H7 (cell line): Measurements from ENCODE around the gene SPON2. TPM values are rescaled to one million over a fixed set of nuclear protein-coding genes. Genes with fewer than 3 reads are reported as not detected.
A peak's percentile ranks its signal among the peaks of the same experiment; 100 is the strongest.

Experiments used
- DNase-seq: peaks from one replicate; pipeline ENCODE4 v3.0.0; 2012
- H3K27me3 ChIP-seq: 2 replicates; pipeline ENCODE4 v1.6.0; 2011; ENCODE audit warnings: mild to moderate bottlenecking, low read length; ENCODE audit not compliant: control insufficient read depth, insufficient read depth
- H3K36me3 ChIP-seq: replicated peaks from 2 replicates; pipeline ENCODE4 v1.5.1; 2011; ENCODE audit warnings: low read length; ENCODE audit not compliant: control insufficient read depth, insufficient read depth
- H3K4me3 ChIP-seq: 2 replicates; pipeline ENCODE4 v1.5.1; 2011; ENCODE audit warnings: low read depth, mild to moderate bottlenecking, control low read depth, low read length, moderate library complexity; ENCODE audit not compliant: insufficient read depth
- total RNA-seq: library from RNA; depleted of rRNA; stranded (reverse); fragments of >200 nt; shearing (Covaris generic); gene quantifications from 2 replicates; pipeline ENCODE4 v1.2.3, GENCODE V29; 2014

The SPON2 gene
- total RNA-seq, 1 experiment from 2014 or later, result 0.62 TPM

DNA sequence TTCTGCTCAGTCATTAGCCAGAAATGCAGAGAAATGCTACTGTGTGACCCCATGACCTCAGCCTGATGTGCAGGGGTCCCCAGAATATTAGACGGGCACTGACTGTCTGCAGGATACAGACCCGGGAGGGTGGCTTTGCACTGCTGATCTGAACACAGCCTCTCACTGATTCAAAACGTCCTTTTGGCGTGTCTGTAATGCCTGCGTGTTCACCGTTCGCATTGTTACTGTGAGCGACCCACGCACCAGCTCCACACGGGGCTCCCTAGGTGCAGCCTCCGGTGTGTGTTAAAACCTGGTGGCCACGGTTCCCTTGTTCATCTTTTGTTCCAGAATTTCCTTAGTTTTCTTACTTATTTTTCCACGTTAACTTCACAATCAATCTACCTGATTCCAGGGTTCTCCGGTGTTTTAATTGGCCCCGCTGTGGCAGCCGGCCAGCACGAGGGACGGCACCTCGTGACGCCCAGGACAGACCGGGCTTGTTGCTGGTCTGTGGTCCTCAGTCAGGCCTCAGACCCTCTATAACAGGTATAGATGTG lies 32.0 kb upstream of the SPON2 start:
- H3K27me3 ChIP-seq, result no peaks in the 10 kb centered on the region
- DNase-seq, result peak; percentile 42
- H3K36me3 ChIP-seq, result no peaks in the 10 kb centered on the region; the same call in 1 of the 2 replicates
- no peak overlapping the region for H3K4me3 ChIP-seq

- no peaks in the 10 kb centered on the region for H3K27me3 ChIP-seq
- no peaks in the 10 kb centered on the region for H3K36me3 ChIP-seq
- H3K4me3 ChIP-seq, result no peak overlapping the region
- peak; percentile 30 for DNase-seq
These were observed 30.7 kb upstream of the SPON2 start for GRCh38 chr4:1203026-1203616.

DNA sequence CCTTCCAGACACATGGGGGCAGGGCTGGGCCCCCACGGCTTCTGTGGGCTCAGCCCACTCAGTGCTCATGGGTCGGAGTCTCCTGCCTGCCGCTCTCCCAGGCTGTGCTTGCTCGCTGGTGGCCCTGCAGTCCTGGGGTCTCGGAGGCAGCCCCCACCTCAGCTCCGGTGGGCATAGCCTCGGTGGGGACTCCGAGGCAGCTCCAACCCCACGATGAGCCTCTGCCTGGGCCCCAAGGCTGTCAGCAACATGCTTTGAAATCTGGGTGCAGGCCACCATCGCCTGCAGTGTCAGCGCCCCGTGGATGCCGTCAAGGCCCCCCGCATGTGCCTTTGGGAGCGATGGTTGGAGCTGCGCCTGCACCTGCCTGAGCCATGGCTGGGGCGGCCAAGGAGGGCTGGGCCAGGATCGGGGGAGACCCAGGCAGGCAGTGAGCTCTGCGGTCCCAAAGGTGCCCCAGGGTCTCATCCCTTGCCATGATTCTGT lies 30.2 kb upstream of the SPON2 start:
- H3K36me3 ChIP-seq, result no peaks in the 10 kb centered on the region
- peak; percentile 56 for DNase-seq
- H3K27me3 ChIP-seq, result no peaks in the 10 kb centered on the region
- no peak overlapping the region for H3K4me3 ChIP-seq

GRCh38 chr4:1201851-1202525 lies 29.6 kb upstream of the SPON2 start:
- H3K36me3 ChIP-seq, result no peaks in the 10 kb centered on the region
- H3K4me3 ChIP-seq, result no peak overlapping the region
- H3K27me3 ChIP-seq, result no peaks in the 10 kb centered on the region
- DNase-seq, result peak; percentile 51

- Histone ChIP-seq H3K4me3 (no peak overlapping the region), H3K27me3 (no peaks in the 10 kb centered on the region), H3K36me3 (no peaks in the 10 kb centered on the region)
- peak; percentile 71 for DNase-seq
These were observed 28.1 kb upstream of the SPON2 start for GRCh38 chr4:1200425-1201035.

- Histone ChIP-seq H3K27me3 (no peaks in the 10 kb centered on the region), H3K36me3 (no peaks in the 10 kb centered on the region), H3K4me3 (no peak overlapping the region)
- peak; percentile 41 for DNase-seq
These were observed 27.4 kb upstream of the SPON2 start for GRCh38 chr4:1199556-1200331.

DNA sequence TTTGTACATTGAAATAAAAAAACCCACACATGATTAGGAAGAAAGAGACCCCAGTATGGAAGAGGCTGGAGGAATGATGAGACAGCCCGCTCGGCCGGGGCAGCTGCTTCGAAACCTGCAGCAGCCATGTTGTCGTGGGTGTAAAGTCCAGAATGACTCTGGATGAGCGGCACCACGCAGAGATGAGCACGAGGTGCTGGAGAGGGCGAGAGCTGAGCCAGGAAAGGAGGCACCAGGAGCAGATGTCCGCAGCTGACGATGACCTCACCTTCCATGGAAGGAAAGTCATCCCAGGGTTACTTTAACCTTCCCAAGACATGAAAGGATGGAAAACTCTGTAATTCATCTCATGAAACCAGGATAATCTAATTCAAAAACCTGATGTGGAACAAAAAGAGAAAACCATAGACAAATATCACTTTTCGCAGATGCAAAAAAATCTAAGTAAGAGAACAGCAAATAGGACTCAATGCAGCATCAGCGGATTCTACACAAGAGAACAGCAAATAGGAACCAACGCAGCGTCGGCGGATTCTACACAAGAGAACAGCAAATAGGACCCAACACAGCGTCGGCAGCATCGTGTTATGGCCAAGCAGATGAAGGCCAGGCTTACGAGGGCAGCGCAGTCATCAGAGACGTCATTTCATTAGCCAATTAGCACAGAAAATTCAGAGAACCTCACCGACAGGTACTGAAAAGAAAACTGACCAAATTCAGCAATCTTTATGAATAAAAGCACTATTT lies 25.9 kb upstream of the SPON2 start:
- DNase-seq, result peak; percentile 36
- H3K27me3 ChIP-seq, result no peaks in the 10 kb centered on the region
- H3K4me3 ChIP-seq, result no peak overlapping the region
- no peaks in the 10 kb centered on the region for H3K36me3 ChIP-seq

DNA sequence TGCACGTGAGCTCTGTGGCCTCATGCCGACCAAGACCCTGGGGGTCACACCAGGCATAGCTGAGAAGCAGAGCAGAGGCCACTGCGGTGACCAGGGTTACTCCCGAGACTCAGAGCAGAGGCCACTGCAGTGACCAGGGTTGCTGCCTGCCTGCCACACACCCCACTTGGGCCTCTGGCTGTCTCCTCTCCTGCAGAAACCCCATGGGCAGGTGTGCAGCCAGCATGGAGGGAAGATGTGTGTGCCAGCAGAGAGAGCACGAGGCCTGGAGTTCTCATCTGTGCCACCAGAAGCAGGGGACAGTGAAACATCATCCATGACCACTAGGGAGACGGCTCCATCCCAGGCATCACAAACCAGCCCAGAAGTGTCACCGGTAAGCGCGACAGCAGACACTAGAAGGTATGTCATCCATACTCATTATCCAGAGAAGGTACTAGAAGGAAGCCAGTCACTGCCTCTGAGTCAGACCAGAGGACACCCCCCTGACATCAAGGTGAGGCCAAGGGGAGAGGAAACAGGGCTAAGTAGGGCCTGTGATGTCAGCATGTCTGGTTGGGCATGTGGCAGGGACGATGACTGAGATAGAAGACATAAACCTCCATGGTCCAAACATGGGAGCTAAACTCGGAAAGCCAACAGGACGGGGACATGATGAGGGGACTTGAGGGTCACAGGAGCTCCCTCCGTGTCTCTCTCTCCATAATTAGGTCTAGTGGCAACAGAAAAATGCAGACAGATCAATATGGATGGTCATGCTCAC lies 24.2 kb upstream of the SPON2 start:
- H3K36me3 ChIP-seq, result no peaks in the 10 kb centered on the region
- no peak overlapping the region for H3K4me3 ChIP-seq
- H3K27me3 ChIP-seq, result no peaks in the 10 kb centered on the region
- DNase-seq, result peak; percentile 52

DNA sequence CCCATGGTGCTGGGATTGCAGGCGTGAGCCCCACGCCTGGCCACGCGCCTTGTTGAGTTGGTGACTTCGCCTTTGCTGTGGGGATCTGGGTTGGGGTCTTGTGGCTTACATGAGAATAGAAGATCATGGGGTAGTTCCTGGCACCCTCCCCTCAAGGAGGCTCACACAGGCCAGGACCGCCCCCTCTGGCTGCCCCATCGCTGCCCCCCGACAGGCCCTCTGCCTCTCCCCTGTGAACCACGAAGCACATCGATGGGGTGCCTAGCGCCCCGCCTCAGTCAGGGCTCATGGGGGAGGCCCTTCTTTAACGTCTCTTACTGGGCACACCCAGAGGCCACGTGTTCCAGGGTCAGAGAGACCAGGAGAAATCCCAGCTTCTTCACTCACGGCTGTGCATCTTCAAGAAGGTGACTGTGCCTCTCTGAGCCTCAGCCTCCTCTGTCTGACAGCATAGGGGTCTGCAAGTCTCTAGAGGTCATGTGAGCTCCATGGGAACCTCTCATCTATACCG lies 23.6 kb upstream of the SPON2 start:
- H3K36me3 ChIP-seq, result no peaks in the 10 kb centered on the region
- peak; percentile 48 for DNase-seq
- no peaks in the 10 kb centered on the region for H3K27me3 ChIP-seq
- no peak overlapping the region for H3K4me3 ChIP-seq

- no peaks in the 10 kb centered on the region for H3K36me3 ChIP-seq
- no peak overlapping the region for H3K4me3 ChIP-seq
- H3K27me3 ChIP-seq, result no peaks in the 10 kb centered on the region
- DNase-seq, result peak; percentile 56
These were observed 22.8 kb upstream of the SPON2 start for GRCh38 chr4:1195109-1195671.

- H3K4me3 ChIP-seq, result no peak overlapping the region
- H3K27me3 ChIP-seq, result no peaks in the 10 kb centered on the region
- H3K36me3 ChIP-seq, result no peaks in the 10 kb centered on the region
- DNase-seq, result peak; percentile 86
These were observed 21.9 kb upstream of the SPON2 start for GRCh38 chr4:1194010-1194900.
